Ovary (tissue), 9 donors: ENCODE results near the gene SLC43A2. TPM values are rescaled to one million over a fixed set of nuclear protein-coding genes. Genes with fewer than 3 reads are reported as not detected.
A peak's percentile ranks its signal among the peaks of the same experiment; 100 is the strongest.

Experiments used
- DNase-seq, 5 donors: peaks; one replicate each; pipeline ENCODE4 v3.0.0-alpha.2; 2019 to 2020
- H3K27ac ChIP-seq, 2 donors: fragments of 200-600 bp; one replicate each; pipeline versions ENCODE4 v1.5.1 to v1.8.0; 2019 to 2022
- H3K27me3 ChIP-seq: fragments of 200-600 bp; one replicate; pipeline ENCODE4 v1.8.0; 2022
- H3K36me3 ChIP-seq: fragments of 200-600 bp; sonication (generic); one replicate; pipeline ENCODE4 v1.5.1; 2019
- H3K4me1 ChIP-seq: one replicate; pipeline ENCODE4 v1.8.1; 2013; ENCODE audit warnings: mild to moderate bottlenecking, moderate library complexity; ENCODE audit not compliant: insufficient read depth
- H3K4me3 ChIP-seq: fragments of 200-600 bp; sonication (generic); one replicate; pipeline ENCODE4 v1.5.1; 2017
- H3K9me3 ChIP-seq, 2 donors: fragments of 200-600 bp in 1 of 2; sonication (generic) in 1 of 2; one replicate each; pipeline versions ENCODE4 v1.5.1 to v1.8.1; 2013 to 2019; ENCODE audit warnings: mild to moderate bottlenecking in 1 of 2, moderate library complexity in 1 of 2
- EP300 ChIP-seq: sonication (generic); formaldehyde crosslinking; IDR thresholded peaks from one replicate; pipeline ENCODE4 v1.6.1; 2017; ENCODE audit warnings: antibody characterized with exemption
- POLR2A ChIP-seq: fragments of 450-650 bp; IDR thresholded peaks from one replicate; pipeline ENCODE4 v1.6.1; 2017; ENCODE audit warnings: antibody characterized with exemption, mild to moderate bottlenecking, moderate library complexity
- WGBS, 3 donors: extraction: QIAGEN DNeasy Blood & Tissue Kit in 1 of 3; methylation state at CpG; one replicate each; pipeline versions ENCODE4 v1.1.5 to v1.1.7; 2013 to 2017; 5-methylcytosine and 5-hydroxymethylcytosine counted together
- intact Hi-C, 4 donors: fragments of 100-400 bp; cut with DNase I; formaldehyde crosslinking; loops; one replicate each; pipeline versions ENCODE4 v1.11.0 to v1.15.1; 2022 to 2023
- polyA plus RNA-seq, 2 donors: library from polyadenylated mRNA; stranded (reverse); fragments of 200-250 nt in 1 of 2; fragments of 350-450 nt in 1 of 2; fragmentation: Illumina TruSeq in 1 of 2; extraction: RNeasy Lipid Tissue Mini Kit (QIAGEN cat#74804) in 1 of 2; gene quantifications; one replicate each; pipeline ENCODE4 v1.2.3, GENCODE V29; 2013 to 2014
- total RNA-seq, 7 donors: library from RNA; depleted of rRNA in 2 of 7; stranded (reverse); fragments of >200 nt in 2 of 7; fragmentation: NEBNext Ultra II Directional in 3 of 7; extraction: Animal tissue kit (Norgen Biotek cat#: 25700) in 3 of 7; gene quantifications; one replicate each; pipeline versions ENCODE4 v1.1.0 to v1.2.4, GENCODE V29; 2016 to 2023
- TF ChIP-seq, protein P1 (sequence below), 3 donors: fragments of 450-650 bp in 2 of 3; fragments of 200-600 bp in 1 of 3; IDR thresholded peaks; one replicate each; pipeline versions ENCODE4 v1.5.1 to v1.8.0; 2016 to 2022; ENCODE audit warnings: antibody characterized with exemption in 3 of 3, mild to moderate bottlenecking in 1 of 3
- donor health status: DM: no; HTN: no; CAD: no; lungs with moderate emphysema.
- donor health status: DM: no; HTN: no; CAD: no.
- donor health status: Bipolar disorder and iron deficiency.
- donor health status: DM: yes; HTN: yes; CAD: no.
- donor health status: DM: no; HTN: no; CAD: no.
- donor health status: DM: yes; HTN: yes; CAD: no.

SLC43A2 gene
- total and polyA plus RNA-seq, 9 donors = 3.5 to 24.6 (median 7.1) TPM

GRCh38 chr17:1644493-1645206 is 16.0 kb upstream of the SLC43A2 start:
- Histone ChIP-seq H3K9me3 (no peaks in the 10 kb centered on the region), H3K36me3 (no peaks in the 10 kb centered on the region), H3K27ac (no peak overlapping the region), H3K27me3 (no peaks in the 10 kb centered on the region), H3K4me3 (peak overlapping the region; percentile 12), H3K4me1 (peaks cover 6% of the 10 kb centered on the region)
- TF ChIP-seq POLR2A = no peak
- TF ChIP-seq, protein P1, sequence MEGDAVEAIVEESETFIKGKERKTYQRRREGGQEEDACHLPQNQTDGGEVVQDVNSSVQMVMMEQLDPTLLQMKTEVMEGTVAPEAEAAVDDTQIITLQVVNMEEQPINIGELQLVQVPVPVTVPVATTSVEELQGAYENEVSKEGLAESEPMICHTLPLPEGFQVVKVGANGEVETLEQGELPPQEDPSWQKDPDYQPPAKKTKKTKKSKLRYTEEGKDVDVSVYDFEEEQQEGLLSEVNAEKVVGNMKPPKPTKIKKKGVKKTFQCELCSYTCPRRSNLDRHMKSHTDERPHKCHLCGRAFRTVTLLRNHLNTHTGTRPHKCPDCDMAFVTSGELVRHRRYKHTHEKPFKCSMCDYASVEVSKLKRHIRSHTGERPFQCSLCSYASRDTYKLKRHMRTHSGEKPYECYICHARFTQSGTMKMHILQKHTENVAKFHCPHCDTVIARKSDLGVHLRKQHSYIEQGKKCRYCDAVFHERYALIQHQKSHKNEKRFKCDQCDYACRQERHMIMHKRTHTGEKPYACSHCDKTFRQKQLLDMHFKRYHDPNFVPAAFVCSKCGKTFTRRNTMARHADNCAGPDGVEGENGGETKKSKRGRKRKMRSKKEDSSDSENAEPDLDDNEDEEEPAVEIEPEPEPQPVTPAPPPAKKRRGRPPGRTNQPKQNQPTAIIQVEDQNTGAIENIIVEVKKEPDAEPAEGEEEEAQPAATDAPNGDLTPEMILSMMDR (IDR thresholded peaks at IDR 0.05) = no peak
- TF ChIP-seq EP300 = no peak
- DNase-seq = no peak
- intact Hi-C loops = loop anchor here in 3 of 4 donors (5.0 to 10.0 kb wide), 3 partner anchors 67 to 140 kb away; no protein-coding TSS in a partner anchor
- 82 to 91% (median 89%) methylated on average over 10 to 15 of the region's 15 CpGs for WGBS, 3 donors

GRCh38 chr17:1643999-1644492 is 15.4 kb upstream of the SLC43A2 start:
- TF ChIP-seq, protein P1 (IDR thresholded peaks at IDR 0.05) = no peak
- TF ChIP-seq EP300 (no peak), POLR2A (no peak)
- 37 to 61% (median 49%) methylated on average over 9 to 13 of the region's 13 CpGs for whole genome bisulfite sequencing, 3 donors
- Histone ChIP-seq H3K27me3 (no peaks in the 10 kb centered on the region), H3K4me1 (peaks cover 6% of the 10 kb centered on the region), H3K36me3 (no peaks in the 10 kb centered on the region), H3K9me3 (no peaks in the 10 kb centered on the region), H3K4me3 (peak overlapping the region; percentile 24), H3K27ac (no peak overlapping the region)
- intact Hi-C loops = loop anchor here in 2 of 4 donors (5.0 to 10.0 kb wide), 2 partner anchors 72 to 141 kb away; no protein-coding TSS in a partner anchor
- DNase-seq = no peak

GRCh38 chr17:1643293-1643998 is 14.8 kb upstream of the SLC43A2 start:
- 1 to 2% (median 1%) methylated on average over 15 to 89 of the region's 90 CpGs for WGBS, 3 donors
- H3K4me1 ChIP-seq = peaks cover 5% of the 10 kb centered on the region
- no peaks in the 10 kb centered on the region for H3K9me3 ChIP-seq
- TF ChIP-seq, protein P1 (IDR thresholded peaks at IDR 0.05) = no peak
- TF ChIP-seq POLR2A (no peak), EP300 (no peak)
- peak overlapping the region; percentile 24 for H3K4me3 ChIP-seq
- peak in 2 of 5 donors; percentile 56 to 68 for DNase-seq
- no peaks in the 10 kb centered on the region for H3K36me3 ChIP-seq
- intact Hi-C loops = loop anchor here in 2 of 4 donors (5.0 to 10.0 kb wide), 2 partner anchors 71 to 141 kb away; no protein-coding TSS in a partner anchor
- no peaks in the 10 kb centered on the region for H3K27me3 ChIP-seq
- no peak overlapping the region for H3K27ac ChIP-seq

DNA sequence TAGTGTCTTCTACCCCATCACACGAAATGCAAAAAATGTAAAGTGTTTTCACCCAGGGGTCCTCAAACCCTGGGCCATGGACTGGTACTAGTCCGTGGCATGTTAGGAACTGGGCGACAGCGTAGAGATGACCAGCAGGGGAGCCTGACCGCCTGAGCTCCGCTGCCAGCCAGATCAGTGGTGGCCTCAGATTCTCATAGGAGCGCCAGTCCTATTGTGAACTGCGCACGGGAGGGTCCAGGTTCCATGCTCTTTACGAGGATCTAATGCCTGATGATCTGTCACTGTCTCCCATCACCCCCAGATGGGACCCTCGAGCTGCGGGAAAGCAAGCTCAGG is 12.4 kb upstream of the SLC43A2 start:
- H3K4me1 ChIP-seq = peaks cover 5% of the 10 kb centered on the region
- H3K36me3 ChIP-seq = no peaks in the 10 kb centered on the region
- intact Hi-C loops = loop anchor here in 2 of 4 donors (5.0 to 10.0 kb wide), 2 partner anchors 69 to 144 kb away; no protein-coding TSS in a partner anchor
- H3K4me3 ChIP-seq = no peak overlapping the region
- H3K27ac ChIP-seq = no peak overlapping the region
- no peaks in the 10 kb centered on the region for H3K9me3 ChIP-seq
- no peaks in the 10 kb centered on the region for H3K27me3 ChIP-seq
- TF ChIP-seq EP300 = no peak
- TF ChIP-seq, protein P1 (IDR thresholded peaks at IDR 0.05) = no peak
- no peak for TF ChIP-seq POLR2A
- DNase-seq = no peak
- WGBS, 3 donors = 67 to 74% (median 73%) methylated on average over 12 of the region's 12 CpGs
